NCI-H2227 (cell line): ENCODE measurements around the gene CBLN3.

Experiments used
- DNase-seq: peaks from one replicate; lab custom pipeline; 2025; ENCODE audit not compliant: unreplicated experiment; lab: John Stamatoyannopoulos, UW

CBLN3 gene

DNA sequence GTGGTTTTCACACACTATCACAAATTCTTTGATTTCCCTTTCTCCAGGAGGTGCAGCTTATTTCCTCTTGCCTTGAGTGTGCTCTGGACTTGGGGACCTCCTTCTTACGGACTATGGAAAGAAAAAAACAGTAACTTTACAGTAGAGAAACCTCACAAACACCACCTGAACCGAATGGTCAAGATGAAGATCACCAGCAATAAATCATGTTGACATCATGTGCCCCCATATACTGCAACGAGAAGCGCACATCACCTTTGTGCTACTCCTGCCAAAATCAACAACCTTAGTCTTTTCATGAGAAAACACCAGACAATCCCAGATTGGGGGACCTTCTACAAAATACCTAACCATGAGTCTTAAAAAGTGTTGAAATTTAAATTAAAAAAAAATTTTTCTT lies 43.9 kb downstream of the CBLN3 start:
- no peak for DNase-seq

DNA sequence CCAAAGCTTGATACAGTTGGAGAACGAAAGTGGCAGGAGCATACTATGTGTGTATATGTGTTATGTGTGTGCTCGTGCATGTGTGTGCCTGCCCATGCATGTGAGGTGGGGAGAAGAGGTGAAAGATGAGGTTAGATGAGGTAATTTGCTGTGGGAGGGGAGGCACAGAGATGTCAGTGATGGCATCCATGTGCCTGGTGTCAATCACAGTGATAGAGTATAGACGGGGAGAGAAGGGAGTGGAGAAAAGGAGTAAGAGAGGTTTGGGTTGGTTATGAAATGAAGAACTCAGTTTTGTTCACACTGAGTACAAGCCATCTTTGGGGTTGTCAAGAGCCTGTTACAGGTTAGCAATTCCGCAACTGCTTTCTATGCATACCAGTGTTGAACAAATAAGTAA lies 45.3 kb downstream of the CBLN3 start:
- no peak for DNase-seq

GRCh38 chr14:24382064-24382371 lies 47.5 kb downstream of the CBLN3 start:
- DNase-seq: no peak

GRCh38 chr14:24381363-24382063 lies 48.0 kb downstream of the CBLN3 start:
- DNase-seq: no peak

GRCh38 chr14:24379907-24380730 lies 49.3 kb downstream of the CBLN3 start:
- DNase-seq: no peak

- DNase-seq: no peak
Observed at GRCh38 chr14:24378981-24379906, 50.2 kb downstream of the CBLN3 start.

- DNase-seq: no peak
Observed at GRCh38 chr14:24378327-24378726, 51.1 kb downstream of the CBLN3 start.

DNA sequence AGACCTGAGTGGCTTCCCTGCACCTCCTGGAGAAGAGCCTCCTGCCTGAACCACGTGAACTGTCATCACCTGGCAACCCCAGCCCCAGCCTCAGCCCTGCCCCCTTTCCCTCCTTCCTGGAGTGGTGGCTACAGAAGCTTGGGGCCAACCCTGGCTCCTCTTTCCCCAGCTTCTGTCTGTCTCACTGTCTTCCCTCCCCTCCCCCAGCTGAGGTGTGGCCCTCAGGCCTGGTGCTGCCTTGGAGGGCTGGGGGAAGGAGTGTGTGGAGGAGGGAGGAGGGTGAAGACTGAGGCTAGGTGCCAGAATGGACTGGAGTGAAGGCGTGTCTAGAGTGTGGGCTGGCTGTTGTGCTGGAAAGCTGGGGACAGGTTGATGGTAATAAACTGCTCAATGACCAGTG lies 51.8 kb downstream of the CBLN3 start:
- DNase-seq: no peak

GRCh38 chr14:24377126-24377525 lies 52.3 kb downstream of the CBLN3 start:
- no peak for DNase-seq
